GM21390 (cell line): ENCODE results near the gene SLC30A9.
A peak's percentile ranks its signal among the peaks of the same experiment; 100 is the strongest.

Source experiments
- ATAC-seq: cut with Tn5 transposase; IDR thresholded peaks from one replicate; pipeline ENCODE4 v1.9.1; 2021; ENCODE audit not compliant: unreplicated experiment

Gene SLC30A9

GRCh38 chr4:41990365-41991111 lies at the start of gene SLC30A9:
Gene SLC30A9 (plus strand): TSS chr4:41990530. CDS start chr4:41990652, 122 bp downstream.
- ATAC-seq: peak; percentile 99

- ATAC-seq: no peak
Measured at GRCh38 chr4:41940834-41941233, 49.5 kb upstream of the SLC30A9 start.

GRCh38 chr4:41943506-41943905 lies 46.8 kb upstream of the SLC30A9 start:
- no peak for ATAC-seq

- ATAC-seq: no peak
Measured at GRCh38 chr4:41944089-41944488, 46.2 kb upstream of the SLC30A9 start.

- ATAC-seq: no peak
Measured at GRCh38 chr4:41949531-41949930, 40.8 kb upstream of the SLC30A9 start.

- peak; percentile 76 for ATAC-seq
Measured at GRCh38 chr4:41957634-41958033, 32.7 kb upstream of the SLC30A9 start.

GRCh38 chr4:41963105-41963504 lies 27.2 kb upstream of the SLC30A9 start:
- ATAC-seq: no peak

- no peak for ATAC-seq
Measured at GRCh38 chr4:41964401-41964800, 25.9 kb upstream of the SLC30A9 start.

- no peak for ATAC-seq
Measured at GRCh38 chr4:41967392-41967791, 22.9 kb upstream of the SLC30A9 start.

- no peak for ATAC-seq
Measured at GRCh38 chr4:41969671-41970070, 20.7 kb upstream of the SLC30A9 start.

- no peak for ATAC-seq
Measured at GRCh38 chr4:41975341-41975740, 15.0 kb upstream of the SLC30A9 start.

GRCh38 chr4:41976775-41977516 lies 13.4 kb upstream of the SLC30A9 start:
- no peak for ATAC-seq

GRCh38 chr4:41977709-41978108 lies 12.6 kb upstream of the SLC30A9 start:
- ATAC-seq: no peak

GRCh38 chr4:41981456-41981855 lies 8.9 kb upstream of the SLC30A9 start, which contains the start of gene DCAF4L1:
Gene DCAF4L1 (plus strand): TSS chr4:41981756. CDS start chr4:41981793, 37 bp downstream.
- no peak for ATAC-seq

GRCh38 chr4:41982716-41983115 lies 7.6 kb upstream of the SLC30A9 start:
- ATAC-seq: no peak

GRCh38 chr4:41985151-41985550 lies 5.2 kb upstream of the SLC30A9 start:
- ATAC-seq: no peak

GRCh38 chr4:41989994-41990364 lies 351 bp upstream of the SLC30A9 start:
- peak; percentile 17 for ATAC-seq

GRCh38 chr4:41991916-41992767 lies 1.8 kb downstream of the SLC30A9 start:
- ATAC-seq: no peak

GRCh38 chr4:41992967-41993857 lies 2.9 kb downstream of the SLC30A9 start:
- no peak for ATAC-seq

GRCh38 chr4:41994461-41994985 lies 4.2 kb downstream of the SLC30A9 start:
- no peak for ATAC-seq
